Spinal cord (tissue), 10 donors: ENCODE measurements around the gene KRCC1. TPM values are rescaled to one million over a fixed set of nuclear protein-coding genes. Genes with fewer than 3 reads are reported as not detected.
A peak's percentile ranks its signal among the peaks of the same experiment; 100 is the strongest.

ENCODE experiments used
- DNase-seq, 6 donors: peaks; one replicate each; pipeline versions ENCODE4 v3.0.0 to v3.0.0-alpha.2; 2013 to 2015; ENCODE audit warnings: low spot score in 6 of 6, low read depth in 4 of 6
- H3K27ac ChIP-seq: one replicate; pipeline ENCODE4 v1.5.1; 2013; ENCODE audit warnings: low read depth, low read length, control low read depth
- H3K27me3 ChIP-seq: one replicate; pipeline ENCODE4 v1.6.1; 2013; ENCODE audit warnings: low read length; ENCODE audit not compliant: control insufficient read depth, insufficient read depth
- H3K36me3 ChIP-seq: one replicate; pipeline ENCODE4 v1.6.1; 2013; ENCODE audit warnings: low read length; ENCODE audit not compliant: control insufficient read depth, insufficient read depth
- H3K4me1 ChIP-seq: one replicate; pipeline ENCODE4 v1.6.1; 2013; ENCODE audit warnings: low read length; ENCODE audit not compliant: control insufficient read depth, insufficient read depth
- H3K4me3 ChIP-seq: one replicate; pipeline ENCODE4 v1.5.1; 2013; ENCODE audit warnings: low read depth, low read length, control low read depth
- H3K9me3 ChIP-seq: one replicate; pipeline ENCODE4 v1.6.1; 2013; ENCODE audit warnings: low read length; ENCODE audit not compliant: control insufficient read depth, insufficient read depth
- WGBS: methylation state at CpG from one replicate; pipeline ENCODE4 v1.1.5; 2013; ENCODE audit warnings: missing lambda C conversion rate; ENCODE audit not compliant: insufficient coverage; 5-methylcytosine and 5-hydroxymethylcytosine counted together
- polyA plus RNA-seq, 2 donors: library from polyadenylated mRNA; unstranded; fragments of 120-200 nt; gene quantifications; one replicate each; pipeline ENCODE4 v1.2.1, GENCODE V29; 2013; ENCODE audit not compliant: insufficient read length in 2 of 2
- total RNA-seq, 2 donors: library from RNA; depleted of rRNA in 1 of 2; stranded (reverse); fragments of 120-200 nt in 1 of 2; fragments of >200 nt in 1 of 2; gene quantifications; one replicate each; pipeline versions ENCODE4 v1.2.3 to v1.2.4, GENCODE V29; 2013 to 2014
- donor health status: healthy.

The KRCC1 gene
- total and polyA plus RNA-seq, 4 donors, result 18.3 to 42.3 (median 35.2) TPM

DNA sequence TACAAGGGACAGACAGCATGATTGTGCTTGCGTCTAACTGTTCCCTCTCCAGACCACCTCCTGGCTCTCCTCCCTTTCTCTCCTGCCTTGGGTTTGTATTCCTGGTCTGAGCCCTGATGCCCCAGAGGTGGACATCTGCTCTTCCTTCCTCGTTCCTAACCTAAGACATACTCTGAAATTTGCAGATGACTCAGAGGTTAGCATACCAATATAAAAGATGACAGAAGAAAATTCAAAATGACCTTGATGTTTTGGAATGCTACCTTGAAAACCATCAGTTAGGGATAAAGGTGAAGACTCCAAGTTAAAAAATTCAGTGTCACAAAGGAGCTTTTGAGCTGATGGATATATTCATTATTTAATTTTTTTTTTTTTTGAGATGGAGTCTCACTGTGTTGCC lies 25.0 kb upstream of the KRCC1 start:
- no peaks in the 10 kb centered on the region for H3K36me3 ChIP-seq
- H3K4me3 ChIP-seq, result no peak overlapping the region
- H3K27ac ChIP-seq, result no peak overlapping the region
- H3K9me3 ChIP-seq, result no peaks in the 10 kb centered on the region
- peaks cover 11% of the 10 kb centered on the region for H3K4me1 ChIP-seq
- no peaks in the 10 kb centered on the region for H3K27me3 ChIP-seq
- DNase-seq, result no peak
- WGBS, result 100% methylated on average over 1 of the region's 2 CpGs

DNA sequence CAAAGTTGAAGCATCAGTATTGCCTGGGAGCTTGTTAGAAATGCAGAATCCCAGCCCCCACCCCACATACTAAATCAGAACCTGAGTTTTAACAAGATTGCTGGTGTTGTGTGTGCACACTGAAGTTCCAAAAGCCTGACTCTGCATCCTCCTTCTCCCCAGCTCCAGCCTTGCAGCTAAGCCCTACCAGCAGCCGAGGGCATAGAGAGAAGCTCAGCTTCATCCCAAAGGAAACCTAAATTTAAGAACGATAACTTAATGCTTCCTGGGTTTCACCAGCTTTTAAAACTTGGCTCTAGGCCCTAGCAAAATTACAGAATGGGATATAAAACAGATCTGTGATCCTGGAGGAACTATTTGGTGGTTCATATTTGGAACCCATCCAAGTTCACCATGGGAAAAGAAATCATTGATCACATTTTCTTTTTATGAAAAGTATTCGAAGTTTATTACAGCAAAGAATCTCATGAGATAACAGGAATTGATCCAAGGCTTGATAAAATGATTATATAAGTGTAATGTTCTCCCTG lies 23.1 kb upstream of the KRCC1 start:
- DNase-seq, result peak in 1 of 6 donors; percentile 86
- no peaks in the 10 kb centered on the region for H3K36me3 ChIP-seq
- H3K27ac ChIP-seq, result no peak overlapping the region
- H3K27me3 ChIP-seq, result no peaks in the 10 kb centered on the region
- H3K4me3 ChIP-seq, result no peak overlapping the region
- H3K4me1 ChIP-seq, result peaks cover 11% of the 10 kb centered on the region
- 71% methylated on average over 1 of the region's 3 CpGs for WGBS
- H3K9me3 ChIP-seq, result no peaks in the 10 kb centered on the region

DNA sequence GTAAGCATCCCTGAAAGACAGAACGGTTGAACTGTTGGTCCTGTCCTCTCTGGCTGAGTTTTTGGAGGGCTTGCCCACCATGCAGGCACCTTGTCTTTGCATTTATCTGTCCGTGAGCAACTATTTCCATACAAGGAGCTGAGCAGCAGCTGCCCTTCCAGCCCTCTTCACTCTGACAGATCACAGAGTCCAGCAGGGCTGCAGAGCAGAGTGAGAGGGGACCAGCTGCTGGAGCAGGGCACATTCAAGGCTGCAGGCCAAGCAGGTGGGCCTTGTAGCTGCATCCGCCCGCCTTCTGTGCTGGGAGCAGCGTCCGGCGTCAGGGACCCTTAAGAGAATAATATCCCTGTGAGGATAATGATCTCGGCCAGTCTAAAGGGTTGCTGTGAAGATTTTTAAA lies 21.5 kb upstream of the KRCC1 start:
- Histone ChIP-seq H3K27ac (no peak overlapping the region), H3K4me3 (no peak overlapping the region), H3K4me1 (peaks cover 5% of the 10 kb centered on the region), H3K36me3 (no peaks in the 10 kb centered on the region), H3K9me3 (no peaks in the 10 kb centered on the region), H3K27me3 (no peaks in the 10 kb centered on the region)
- DNase-seq, result no peak
- WGBS, result 54% methylated on average over 3 of the region's 8 CpGs

DNA sequence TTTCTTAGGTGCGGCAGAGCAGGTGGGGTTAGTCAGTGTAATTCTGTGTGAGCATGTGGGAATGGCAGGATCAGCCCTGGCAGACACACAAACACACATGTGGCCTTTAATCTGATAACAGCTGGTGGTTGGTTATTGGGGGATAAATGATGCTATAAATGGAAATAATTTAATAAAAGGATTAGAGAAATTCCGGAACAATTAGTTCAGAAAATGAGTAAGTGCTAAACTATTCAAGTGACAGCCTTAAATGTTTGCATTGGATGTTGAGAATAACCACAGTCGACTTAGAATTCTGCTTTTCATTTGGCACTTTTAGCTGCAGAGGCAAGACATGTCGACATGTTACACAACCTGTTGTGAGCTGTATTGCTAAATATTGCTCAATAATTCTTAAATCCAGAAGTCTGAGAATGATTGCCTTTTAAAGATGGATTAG lies 19.3 kb upstream of the KRCC1 start:
- H3K27ac ChIP-seq, result no peak overlapping the region
- H3K27me3 ChIP-seq, result no peaks in the 10 kb centered on the region
- H3K4me3 ChIP-seq, result no peak overlapping the region
- peaks cover 3% of the 10 kb centered on the region for H3K4me1 ChIP-seq
- H3K9me3 ChIP-seq, result no peaks in the 10 kb centered on the region
- WGBS, result 100% methylated on average over 3 of the region's 4 CpGs
- no peaks in the 10 kb centered on the region for H3K36me3 ChIP-seq
- DNase-seq, result no peak

GRCh38 chr2:88074150-88074549 lies 18.6 kb upstream of the KRCC1 start:
- Histone ChIP-seq H3K27ac (no peak overlapping the region), H3K4me1 (peaks cover 3% of the 10 kb centered on the region), H3K27me3 (no peaks in the 10 kb centered on the region), H3K4me3 (no peak overlapping the region), H3K36me3 (no peaks in the 10 kb centered on the region), H3K9me3 (no peaks in the 10 kb centered on the region)
- DNase-seq, result no peak

DNA sequence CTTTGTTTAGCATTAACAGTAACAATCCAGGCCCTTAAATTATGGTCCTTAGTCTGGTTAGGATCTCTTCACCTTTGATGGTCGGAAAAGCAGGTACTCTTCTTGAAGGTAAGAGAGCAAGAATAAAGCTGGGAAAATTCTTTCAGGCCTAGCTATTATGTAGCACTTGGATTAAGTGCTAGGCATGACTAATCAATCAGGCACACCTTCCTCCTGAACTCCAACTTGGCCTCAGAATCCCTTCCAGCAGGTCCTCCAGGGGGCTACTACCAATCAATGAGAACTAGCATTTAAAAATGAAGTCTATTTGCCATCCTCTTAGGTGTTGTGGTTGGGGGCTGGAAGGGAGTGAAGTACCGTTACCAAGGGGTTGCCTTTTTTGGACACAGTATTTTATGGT lies 15.8 kb upstream of the KRCC1 start:
- WGBS, result no CpG with 5 or more reads among the region's 2 CpGs
- H3K27me3 ChIP-seq, result no peaks in the 10 kb centered on the region
- DNase-seq, result no peak
- no peak overlapping the region for H3K27ac ChIP-seq
- no peak overlapping the region for H3K4me3 ChIP-seq
- H3K9me3 ChIP-seq, result no peaks in the 10 kb centered on the region
- H3K4me1 ChIP-seq, result no peaks in the 10 kb centered on the region
- H3K36me3 ChIP-seq, result no peaks in the 10 kb centered on the region

- no peak overlapping the region for H3K27ac ChIP-seq
- H3K4me1 ChIP-seq, result no peaks in the 10 kb centered on the region
- no peak for DNase-seq
- H3K27me3 ChIP-seq, result no peaks in the 10 kb centered on the region
- no peak overlapping the region for H3K4me3 ChIP-seq
- H3K36me3 ChIP-seq, result no peaks in the 10 kb centered on the region
- no CpG with 5 or more reads among the region's 1 CpG for WGBS
- no peaks in the 10 kb centered on the region for H3K9me3 ChIP-seq
These were observed 14.5 kb upstream of the KRCC1 start for GRCh38 chr2:88070055-88070454.

DNA sequence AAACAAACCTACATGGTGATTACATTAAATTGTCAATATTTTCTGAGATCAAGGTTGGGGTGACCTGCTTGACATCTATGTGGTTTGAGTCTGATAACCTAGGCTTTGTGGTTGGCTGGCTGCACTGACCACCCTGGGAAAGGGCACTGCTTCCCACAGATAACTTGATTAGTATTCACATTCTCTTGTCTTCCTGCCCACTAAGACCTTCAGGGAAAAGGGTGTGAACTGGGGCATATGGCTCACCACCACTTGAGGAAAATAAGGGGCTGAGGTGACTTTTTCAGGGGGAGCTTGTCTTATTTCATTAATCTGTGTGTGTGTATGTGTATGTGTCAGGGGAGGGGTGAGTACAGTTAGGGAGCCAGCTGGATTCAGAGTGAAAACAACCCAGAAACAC lies 13.5 kb upstream of the KRCC1 start:
- DNase-seq, result no peak
- Histone ChIP-seq H3K36me3 (no peaks in the 10 kb centered on the region), H3K27me3 (no peaks in the 10 kb centered on the region), H3K4me3 (no peak overlapping the region), H3K9me3 (no peaks in the 10 kb centered on the region), H3K4me1 (no peaks in the 10 kb centered on the region), H3K27ac (no peak overlapping the region)

GRCh38 chr2:88068044-88068443 lies 12.5 kb upstream of the KRCC1 start:
- WGBS, result no CpG with 5 or more reads among the region's 2 CpGs
- Histone ChIP-seq H3K36me3 (no peaks in the 10 kb centered on the region), H3K4me3 (no peak overlapping the region), H3K4me1 (no peaks in the 10 kb centered on the region), H3K9me3 (no peaks in the 10 kb centered on the region), H3K27ac (no peak overlapping the region), H3K27me3 (no peaks in the 10 kb centered on the region)
- DNase-seq, result no peak

DNA sequence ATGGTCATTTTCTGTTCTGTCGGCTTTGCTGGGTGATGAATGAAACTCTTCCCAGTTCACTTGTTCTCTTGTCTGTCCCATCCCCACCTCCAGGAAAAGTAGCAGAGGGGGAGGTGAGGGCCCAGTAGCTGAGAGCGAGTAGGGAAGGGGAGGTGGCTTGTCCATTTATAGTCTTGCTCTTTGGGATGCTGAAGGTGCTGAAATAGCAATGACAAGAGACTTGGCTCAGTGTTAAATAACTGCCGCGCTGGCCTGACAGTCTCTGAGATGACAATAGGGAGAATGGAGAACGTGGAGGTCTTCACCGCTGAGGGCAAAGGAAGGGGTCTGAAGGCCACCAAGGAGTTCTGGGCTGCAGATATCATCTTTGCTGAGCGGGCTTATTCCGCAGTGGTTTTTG lies 12.0 kb upstream of the KRCC1 start, which contains the start of gene SMYD1:
TSS of gene SMYD1 (plus strand) at position 228 of the 400 bp plus-strand sequence. CDS start at position 268, 40 bp downstream.
- no peaks in the 10 kb centered on the region for H3K4me1 ChIP-seq
- no peak for DNase-seq
- 55% methylated on average over 4 of the region's 8 CpGs for WGBS
- H3K27ac ChIP-seq, result no peak within 1 kb of the TSS
- no peaks in the 10 kb centered on the region for H3K9me3 ChIP-seq
- H3K27me3 ChIP-seq, result no peaks in the 10 kb centered on the region
- H3K36me3 ChIP-seq, result no peaks in the 10 kb centered on the region
- no peak within 1 kb of the TSS for H3K4me3 ChIP-seq
